ENCODE measurements around the gene KRTAP13-3. TPM values are rescaled to one million over a fixed set of nuclear protein-coding genes. Genes with fewer than 3 reads are reported as not detected.

Gene KRTAP13-3
- total RNA-seq, 2 experiments from 2014 or later, result not detected

DNA sequence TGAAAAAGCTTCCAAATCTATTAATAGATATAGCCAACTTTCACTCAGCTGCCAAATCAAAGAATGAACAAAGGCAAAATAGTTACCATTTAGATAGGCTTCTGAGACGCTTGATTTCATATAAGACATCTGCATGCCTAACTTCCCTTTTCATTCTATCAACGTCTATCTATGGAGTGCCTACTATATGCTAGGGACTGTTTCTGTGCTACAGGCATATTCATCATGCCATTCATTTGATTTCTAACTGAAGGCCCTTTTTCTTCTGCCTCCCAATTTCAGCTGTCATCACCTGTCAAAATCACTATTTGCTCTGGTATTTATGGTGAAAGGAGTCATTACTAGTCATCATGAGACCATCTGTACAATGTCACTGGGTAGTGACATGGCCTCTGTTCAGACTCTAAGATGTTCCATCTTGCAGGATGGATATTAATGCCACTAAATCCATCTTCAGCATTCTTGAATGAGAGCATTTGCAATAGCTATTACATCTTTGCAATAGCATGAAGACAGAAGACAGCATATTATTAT is 34.2 kb downstream of the KRTAP13-3 start:
- Mint-ChIP-seq H3K4me3 (no peak overlapping the region), H3K27me3 (no peaks in the 10 kb centered on the region), H3K36me3 (ENCODE audit: low read depth) (no peaks in the 10 kb centered on the region), H3K9me3 (peaks cover 5% of the 10 kb centered on the region), H3K4me1 (ENCODE audit: low read depth) (no peaks in the 10 kb centered on the region), H3K27ac (no peak overlapping the region)
- DNase-seq, result no peak
- ChIA-PET POLR2A (no interaction called here), CTCF (interaction anchor here (0.7 kb wide), 1 partner anchor 12 kb away, joined by 3 read pairs; no protein-coding TSS in a partner anchor)
- TF ChIP-seq, protein P1, sequence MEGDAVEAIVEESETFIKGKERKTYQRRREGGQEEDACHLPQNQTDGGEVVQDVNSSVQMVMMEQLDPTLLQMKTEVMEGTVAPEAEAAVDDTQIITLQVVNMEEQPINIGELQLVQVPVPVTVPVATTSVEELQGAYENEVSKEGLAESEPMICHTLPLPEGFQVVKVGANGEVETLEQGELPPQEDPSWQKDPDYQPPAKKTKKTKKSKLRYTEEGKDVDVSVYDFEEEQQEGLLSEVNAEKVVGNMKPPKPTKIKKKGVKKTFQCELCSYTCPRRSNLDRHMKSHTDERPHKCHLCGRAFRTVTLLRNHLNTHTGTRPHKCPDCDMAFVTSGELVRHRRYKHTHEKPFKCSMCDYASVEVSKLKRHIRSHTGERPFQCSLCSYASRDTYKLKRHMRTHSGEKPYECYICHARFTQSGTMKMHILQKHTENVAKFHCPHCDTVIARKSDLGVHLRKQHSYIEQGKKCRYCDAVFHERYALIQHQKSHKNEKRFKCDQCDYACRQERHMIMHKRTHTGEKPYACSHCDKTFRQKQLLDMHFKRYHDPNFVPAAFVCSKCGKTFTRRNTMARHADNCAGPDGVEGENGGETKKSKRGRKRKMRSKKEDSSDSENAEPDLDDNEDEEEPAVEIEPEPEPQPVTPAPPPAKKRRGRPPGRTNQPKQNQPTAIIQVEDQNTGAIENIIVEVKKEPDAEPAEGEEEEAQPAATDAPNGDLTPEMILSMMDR (IDR thresholded peaks at IDR 0.05), result no peak
- ATAC-seq, result no peak
- intact Hi-C loops (cut with micrococcal nuclease), result no loop called here

DNA sequence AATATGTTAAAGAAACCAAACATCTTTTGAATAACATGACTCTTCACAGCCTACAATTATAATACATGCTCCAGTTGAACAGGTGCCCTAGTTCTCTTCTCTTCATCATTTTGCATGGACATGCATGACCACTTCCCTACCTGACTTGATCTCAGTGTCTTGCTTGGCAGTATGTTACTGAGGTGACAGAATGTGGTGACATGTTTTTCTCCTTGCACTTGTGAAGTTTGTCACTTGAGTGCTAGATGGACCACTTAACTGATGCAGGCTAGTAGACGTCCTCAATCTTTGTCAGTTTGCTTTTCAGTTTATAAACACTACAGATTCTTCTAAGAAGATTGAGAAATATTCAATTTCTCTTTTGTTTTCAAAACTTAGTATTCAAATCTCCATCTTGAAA is 43.5 kb downstream of the KRTAP13-3 start:
- no peak overlapping the region for H3K4me3 Mint-ChIP-seq
- H3K36me3 Mint-ChIP-seq (ENCODE audit: low read depth), result no peaks in the 10 kb centered on the region
- ChIA-PET POLR2A (no interaction called here), CTCF (no interaction called here)
- ATAC-seq (no peak), DNase-seq (no peak)
- no peaks in the 10 kb centered on the region for H3K4me1 Mint-ChIP-seq (ENCODE audit: low read depth)
- H3K27me3 Mint-ChIP-seq, result peaks cover 3% of the 10 kb centered on the region
- intact Hi-C loops (cut with micrococcal nuclease), result no loop called here
- TF ChIP-seq, protein P1 (IDR thresholded peaks at IDR 0.05), result no peak
- H3K9me3 Mint-ChIP-seq, result no peaks in the 10 kb centered on the region
- no peak overlapping the region for H3K27ac Mint-ChIP-seq

Other genes with a start within 250 kb of the KRTAP13-3 start
- not detected for gene CLDN8, start 209.8 kb downstream of the KRTAP13-3 start, total RNA-seq
- gene KRTAP24-1, start 143.0 kb downstream of the KRTAP13-3 start, total RNA-seq, result not detected
- gene KRTAP25-1, start 136.4 kb downstream of the KRTAP13-3 start, total RNA-seq, result not detected
- gene KRTAP26-1, start 105.6 kb downstream of the KRTAP13-3 start, total RNA-seq, result not detected
- not detected for gene KRTAP27-1, start 88.2 kb downstream of the KRTAP13-3 start, total RNA-seq
- gene KRTAP23-1, start 77.3 kb downstream of the KRTAP13-3 start, total RNA-seq, result not detected
- not detected for gene KRTAP13-2, start 53.7 kb downstream of the KRTAP13-3 start, total RNA-seq
- gene KRTAP13-1, start 29.9 kb downstream of the KRTAP13-3 start, total RNA-seq, result not detected
- not detected for gene KRTAP13-4, start 4.3 kb upstream of the KRTAP13-3 start, total RNA-seq
- gene KRTAP15-1, start 14.3 kb upstream of the KRTAP13-3 start, total RNA-seq, result not detected
- gene KRTAP19-1, start 54.4 kb upstream of the KRTAP13-3 start, total RNA-seq, result not detected
- gene KRTAP19-2, start 61.5 kb upstream of the KRTAP13-3 start, total RNA-seq, result not detected
- gene KRTAP19-3, start 66.1 kb upstream of the KRTAP13-3 start, total RNA-seq, result not detected
- not detected for gene KRTAP19-4, start 71.2 kb upstream of the KRTAP13-3 start, total RNA-seq
- gene KRTAP19-5, start 76.2 kb upstream of the KRTAP13-3 start, total RNA-seq, result not detected
- gene KRTAP19-6, start 115.9 kb upstream of the KRTAP13-3 start, total RNA-seq, result not detected
- gene KRTAP19-7, start 135.4 kb upstream of the KRTAP13-3 start, total RNA-seq, result not detected
- not detected for gene KRTAP22-2, start 164.5 kb upstream of the KRTAP13-3 start, total RNA-seq
- gene KRTAP6-3, start 166.5 kb upstream of the KRTAP13-3 start, total RNA-seq, result not detected
- not detected for gene KRTAP6-2, start 173.0 kb upstream of the KRTAP13-3 start, total RNA-seq
- gene KRTAP22-1, start 175.2 kb upstream of the KRTAP13-3 start, total RNA-seq, result not detected
- gene KRTAP6-1, start 188.0 kb upstream of the KRTAP13-3 start, total RNA-seq, result not detected
- not detected for gene KRTAP20-1, start 190.5 kb upstream of the KRTAP13-3 start, total RNA-seq
- gene KRTAP20-4, start 194.7 kb upstream of the KRTAP13-3 start, total RNA-seq, result not detected
- gene KRTAP20-2, start 209.3 kb upstream of the KRTAP13-3 start, total RNA-seq, result not detected
- not detected for gene KRTAP20-3, start 216.9 kb upstream of the KRTAP13-3 start, total RNA-seq

Data from activated CD8-positive, alpha-beta T cell treated with anti-CD3 and anti-CD28 coated beads for 36 hours (primary cell).